Tibial nerve (tissue), 4 donors: ENCODE results near the gene PXT1. TPM values are rescaled to one million over a fixed set of nuclear protein-coding genes. Genes with fewer than 3 reads are reported as not detected.
A peak's percentile ranks its signal among the peaks of the same experiment; 100 is the strongest.

Source experiments
- DNase-seq, 2 donors: peaks; one replicate each; pipeline ENCODE4 v3.0.0-alpha.2; 2019; ENCODE audit warnings: low spot score in 2 of 2
- H3K27ac ChIP-seq, 4 donors: fragments of 200-600 bp; sonication (generic) in 3 of 4; one replicate each; pipeline ENCODE4 v1.5.1; 2017 to 2019; ENCODE audit warnings: mild to moderate bottlenecking in 1 of 4
- H3K27me3 ChIP-seq, 2 donors: fragments of 200-600 bp; sonication (generic) in 1 of 2; one replicate each; pipeline versions ENCODE4 v1.5.1 to v1.6.0; 2017 to 2019
- H3K36me3 ChIP-seq, 3 donors: fragments of 200-600 bp; sonication (generic); one replicate each; pipeline ENCODE4 v1.5.1; 2018 to 2019
- H3K4me1 ChIP-seq, 4 donors: fragments of 200-600 bp; sonication (generic) in 3 of 4; one replicate each; pipeline ENCODE4 v1.5.1; 2017 to 2019
- H3K4me3 ChIP-seq, 4 donors: fragments of 200-600 bp; sonication (generic) in 3 of 4; one replicate each; pipeline ENCODE4 v1.5.1; 2017 to 2019; ENCODE audit warnings: mild to moderate bottlenecking in 1 of 4, moderate library complexity in 1 of 4
- H3K9me3 ChIP-seq, 4 donors: fragments of 200-600 bp; sonication (generic) in 3 of 4; one replicate each; pipeline ENCODE4 v1.5.1; 2017 to 2019
- CTCF ChIP-seq, 5 experiments: fragments of 200-600 bp in 3 of 5; fragments of 450-650 bp in 2 of 5; sonication (generic) in 3 of 5; IDR thresholded peaks; one replicate each; pipeline ENCODE4 v1.5.1; 2016 to 2019; ENCODE audit warnings: antibody characterized with exemption in 5 of 5, mild to moderate bottlenecking in 3 of 5, moderate library complexity in 2 of 5
- EP300 ChIP-seq, 2 donors: sonication (generic); formaldehyde crosslinking; IDR thresholded peaks; one replicate each; pipeline ENCODE4 v1.6.1; 2017; ENCODE audit warnings: antibody characterized with exemption in 2 of 2, mild to moderate bottlenecking in 1 of 2
- POLR2A ChIP-seq, 2 donors: fragments of 450-650 bp; IDR thresholded peaks; one replicate each; pipeline ENCODE4 v1.6.1; 2017; ENCODE audit warnings: antibody characterized with exemption in 2 of 2, mild to moderate bottlenecking in 2 of 2, moderate library complexity in 2 of 2
- whole genome bisulfite sequencing, 2 donors: methylation state at CpG; one replicate each; pipeline ENCODE4 v1.1.5; 2018; 5-methylcytosine and 5-hydroxymethylcytosine counted together
- total RNA-seq, 4 donors: library from RNA; depleted of rRNA; stranded (reverse); fragments of >200 nt; gene quantifications; one replicate each; pipeline ENCODE4 v1.1.0, GENCODE V29; 2016

Gene PXT1
- total RNA-seq, 4 donors from 2014 or later = not detected

- Histone ChIP-seq H3K27me3 (no peaks in the 10 kb centered on the region), H3K4me1 (peaks cover 3 to 55% (median 20%) of the 10 kb centered on the region in 4 donors), H3K27ac (peak overlapping the region; percentile 95 to 99 (median 98)), H3K4me3 (peak overlapping the region; percentile 84 to 97 (median 90)), H3K36me3 (peaks cover 0 to 5% (median 0%) of the 10 kb centered on the region in 3 donors), H3K9me3 (peaks cover 0 to under 1% (median 0%) of the 10 kb centered on the region in 4 donors)
- TF ChIP-seq CTCF (IDR thresholded peaks at IDR 0.05) (no peak), POLR2A (IDR thresholded peaks at IDR 0.05) (no peak), EP300 (IDR thresholded peaks at IDR 0.05) (no peak)
- DNase-seq = no peak
- WGBS, 2 donors = 4% methylated on average over 18 of the region's 18 CpGs
Observed at GRCh38 chr6:36443471-36444428, 1.1 kb upstream of the PXT1 start.

- Histone ChIP-seq H3K27me3 (no peaks in the 10 kb centered on the region), H3K36me3 (no peaks in the 10 kb centered on the region), H3K9me3 (no peaks in the 10 kb centered on the region), H3K27ac (peak overlapping the region; percentile 95 to 99 (median 98)), H3K4me1 (peaks cover 3 to 51% (median 20%) of the 10 kb centered on the region in 4 donors), H3K4me3 (peak overlapping the region; percentile 84 to 97 (median 90))
- 54 to 58% methylated on average over 12 of the region's 12 CpGs for WGBS, 2 donors
- TF ChIP-seq POLR2A (IDR thresholded peaks at IDR 0.05) (no peak), EP300 (IDR thresholded peaks at IDR 0.05) (no peak), CTCF (IDR thresholded peaks at IDR 0.05) (no peak)
- no peak for DNase-seq
Observed at GRCh38 chr6:36442103-36442670, 467 bp downstream of the PXT1 start.

- Histone ChIP-seq H3K4me3 (no peak overlapping the region), H3K36me3 (no peaks in the 10 kb centered on the region), H3K4me1 (peaks cover 2 to 43% (median 20%) of the 10 kb centered on the region in 4 donors), H3K27me3 (no peaks in the 10 kb centered on the region), H3K9me3 (no peaks in the 10 kb centered on the region), H3K27ac (peak overlapping the region; percentile 95 to 99 (median 98))
- DNase-seq = peak; percentile 89 to 95
- peak; percentile 98 for TF ChIP-seq EP300 (IDR thresholded peaks at IDR 0.05)
- TF ChIP-seq POLR2A (IDR thresholded peaks at IDR 0.05) = peak; percentile 69 to 78
- TF ChIP-seq CTCF (IDR thresholded peaks at IDR 0.05) = no peak
- WGBS, 2 donors = 17 to 20% methylated on average over 8 of the region's 8 CpGs
Observed at GRCh38 chr6:36441307-36441894, 1.3 kb downstream of the PXT1 start.

- no peaks in the 10 kb centered on the region for H3K27me3 ChIP-seq
- no peaks in the 10 kb centered on the region for H3K36me3 ChIP-seq
- no peaks in the 10 kb centered on the region for H3K9me3 ChIP-seq
- DNase-seq = no peak
- peaks cover 0 to 7% (median under 1%) of the 10 kb centered on the region in 4 donors for H3K4me1 ChIP-seq
- H3K27ac ChIP-seq = no peak overlapping the region
- no peak overlapping the region for H3K4me3 ChIP-seq
- no peak for TF ChIP-seq EP300 (IDR thresholded peaks at IDR 0.05)
- TF ChIP-seq CTCF (IDR thresholded peaks at IDR 0.05) = no peak
- TF ChIP-seq POLR2A (IDR thresholded peaks at IDR 0.05) = no peak
- WGBS, 2 donors = 74 to 93% methylated on average over 1 of the region's 1 CpG
Observed at GRCh38 chr6:36436466-36436865, 6.2 kb downstream of the PXT1 start.
